Neural progenitor cell (in vitro differentiated cells): Measurements from ENCODE around the gene MAPK1.

Experiments used
- EZH2 ChIP-seq: fragments of 200-600 bp; sonication (generic); IDR thresholded peaks from 2 replicates; pipeline ENCODE4 v1.6.1; 2017; ENCODE audit warnings: antibody characterized with exemption, mild to moderate bottlenecking, moderate library complexity
- EZH2phosphoT487 ChIP-seq: fragments of 200-600 bp; sonication (generic); IDR thresholded peaks from 2 replicates; pipeline ENCODE4 v1.6.1; 2017; ENCODE audit warnings: antibody characterized with exemption
- TF ChIP-seq, protein P1 (sequence below): fragments of 200-600 bp; sonication (generic); IDR thresholded peaks from 2 replicates; pipeline ENCODE4 v1.5.1; 2017; ENCODE audit warnings: antibody characterized with exemption, mild to moderate bottlenecking

DNA sequence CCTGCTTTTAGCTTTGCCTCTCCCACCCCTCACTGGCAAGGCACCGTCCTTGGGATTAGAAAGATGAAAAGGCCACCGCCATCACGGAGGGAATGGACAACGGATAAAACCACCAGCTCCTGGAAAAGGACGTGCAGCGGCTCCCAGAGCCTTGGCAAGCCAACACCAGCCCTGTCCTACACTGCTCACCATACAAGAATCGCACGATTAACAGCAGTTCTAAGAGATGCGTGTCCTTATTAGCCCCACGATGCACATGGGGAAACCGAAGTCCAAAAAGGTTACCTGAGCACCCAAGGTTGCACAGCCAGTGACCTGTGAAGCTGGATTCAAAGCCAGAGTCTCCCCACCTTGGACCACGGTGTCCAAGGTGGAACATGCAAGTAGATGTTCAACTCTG, 139.2 kb downstream of the MAPK1 start:
- TF ChIP-seq, protein P1, sequence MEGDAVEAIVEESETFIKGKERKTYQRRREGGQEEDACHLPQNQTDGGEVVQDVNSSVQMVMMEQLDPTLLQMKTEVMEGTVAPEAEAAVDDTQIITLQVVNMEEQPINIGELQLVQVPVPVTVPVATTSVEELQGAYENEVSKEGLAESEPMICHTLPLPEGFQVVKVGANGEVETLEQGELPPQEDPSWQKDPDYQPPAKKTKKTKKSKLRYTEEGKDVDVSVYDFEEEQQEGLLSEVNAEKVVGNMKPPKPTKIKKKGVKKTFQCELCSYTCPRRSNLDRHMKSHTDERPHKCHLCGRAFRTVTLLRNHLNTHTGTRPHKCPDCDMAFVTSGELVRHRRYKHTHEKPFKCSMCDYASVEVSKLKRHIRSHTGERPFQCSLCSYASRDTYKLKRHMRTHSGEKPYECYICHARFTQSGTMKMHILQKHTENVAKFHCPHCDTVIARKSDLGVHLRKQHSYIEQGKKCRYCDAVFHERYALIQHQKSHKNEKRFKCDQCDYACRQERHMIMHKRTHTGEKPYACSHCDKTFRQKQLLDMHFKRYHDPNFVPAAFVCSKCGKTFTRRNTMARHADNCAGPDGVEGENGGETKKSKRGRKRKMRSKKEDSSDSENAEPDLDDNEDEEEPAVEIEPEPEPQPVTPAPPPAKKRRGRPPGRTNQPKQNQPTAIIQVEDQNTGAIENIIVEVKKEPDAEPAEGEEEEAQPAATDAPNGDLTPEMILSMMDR: no peak
- no peak for TF ChIP-seq EZH2phosphoT487
- TF ChIP-seq EZH2: no peak
